ENCODE measurements around the gene ANKRD27.
"Not testable (repeated sequence)": the region's sequence is repeated elsewhere in the genome, so short reads cannot be mapped to it uniquely, and the experiment has no call there.

The ANKRD27 gene

GRCh38 chr19:32599258-32599657 is 75.7 kb downstream of the ANKRD27 start:
- no peak for DNase-seq

GRCh38 chr19:32598022-32598421 is 77.0 kb downstream of the ANKRD27 start:
- no peak for DNase-seq

- no peak for DNase-seq
Observed at GRCh38 chr19:32595491-32595890, 79.5 kb downstream of the ANKRD27 start.

GRCh38 chr19:32594021-32594420 is 81.0 kb downstream of the ANKRD27 start:
- no peak for DNase-seq

GRCh38 chr19:32587747-32588504 is 87.1 kb downstream of the ANKRD27 start:
- not testable (repeated sequence) for DNase-seq

- DNase-seq = peak; percentile 43
Observed at GRCh38 chr19:32581705-32582179, 93.2 kb downstream of the ANKRD27 start.

- DNase-seq = peak; percentile 96
Observed at GRCh38 chr19:32580901-32581704, 93.9 kb downstream of the ANKRD27 start, which contains the start of gene PDCD5. PDCD5 (plus strand) TSS chr19:32581190; CDS start chr19:32581262, 72 bp downstream.

- no peak for DNase-seq
Observed at GRCh38 chr19:32580353-32580900, 94.6 kb downstream of the ANKRD27 start.

GRCh38 chr19:32576790-32577189 is 98.2 kb downstream of the ANKRD27 start:
- DNase-seq = no peak

- no peak for DNase-seq
Observed at GRCh38 chr19:32573492-32573794, 101.5 kb downstream of the ANKRD27 start.

GRCh38 chr19:32572700-32573491 is 102.1 kb downstream of the ANKRD27 start:
- not testable (repeated sequence) for DNase-seq

GRCh38 chr19:32571471-32572075 is 103.4 kb downstream of the ANKRD27 start:
- DNase-seq = not testable (repeated sequence)

- peak; percentile 80 for DNase-seq
Observed at GRCh38 chr19:32570081-32570785, 104.7 kb downstream of the ANKRD27 start.

GRCh38 chr19:32567486-32567885 is 107.5 kb downstream of the ANKRD27 start:
- no peak for DNase-seq

GRCh38 chr19:32566246-32566830 is 108.6 kb downstream of the ANKRD27 start:
- no peak for DNase-seq

- no peak for DNase-seq
Observed at GRCh38 chr19:32563761-32564160, 111.2 kb downstream of the ANKRD27 start.

GRCh38 chr19:32558607-32559228 is 116.3 kb downstream of the ANKRD27 start:
- DNase-seq = no peak

- DNase-seq = no peak
Observed at GRCh38 chr19:32555786-32556185, 119.2 kb downstream of the ANKRD27 start.

GRCh38 chr19:32550666-32551065 is 124.3 kb downstream of the ANKRD27 start:
- no peak for DNase-seq
